A673 (cell line): ENCODE data around the gene METTL27. TPM values are rescaled to one million over a fixed set of nuclear protein-coding genes. Genes with fewer than 3 reads are reported as not detected.

Experiments used
- BruUV-seq: library from RNA; stranded (reverse); fragments of 400-500 nt; replicated peaks from 2 replicates; lab custom pipeline; 2021; lab: Mats Ljungman, UMichigan
- CTCF ChIA-PET: fragments of 300-600 bp; sonication (Branson Sonifier 250); formaldehyde crosslinking; loops from one replicate; lab custom pipeline; 2022; ENCODE audit warnings: antibody characterized with exemption; lab: Charles Lee
- POLR2A ChIA-PET: fragments of 300-600 bp; sonication (Branson Sonifier 250); formaldehyde crosslinking; loops from one replicate; lab custom pipeline; 2022; ENCODE audit warnings: antibody characterized with exemption; ENCODE audit not compliant: low non-redundant PET; lab: Charles Lee
- DNase-seq: peaks from one replicate; pipeline ENCODE4 v3.0.0-alpha.2; 2015; ENCODE audit warnings: low spot score
- H3K27ac ChIP-seq: fragments of 200-600 bp; sonication (generic); 2 replicates; pipeline ENCODE4 v1.5.1; 2016; ENCODE audit warnings: mixed run types, low read depth, mild to moderate bottlenecking, mixed read lengths, antibody characterized with exemption, low read length; ENCODE audit not compliant: poor library complexity, severe bottlenecking
- H3K27me3 ChIP-seq: fragments of 200-600 bp; sonication (generic); replicated peaks from 2 replicates; pipeline ENCODE4 v1.6.1; 2017; ENCODE audit warnings: mixed run types, low read depth, mild to moderate bottlenecking, mixed read lengths, antibody characterized with exemption, low read length; ENCODE audit not compliant: insufficient read depth, poor library complexity
- H3K36me3 ChIP-seq: fragments of 200-600 bp; sonication (generic); 2 replicates; pipeline ENCODE4 v1.6.1; 2016; ENCODE audit warnings: mixed run types, mild to moderate bottlenecking, mixed read lengths, antibody characterized with exemption, low read length; ENCODE audit not compliant: insufficient read depth, poor library complexity, severe bottlenecking
- H3K4me1 ChIP-seq: fragments of 200-600 bp; sonication (generic); 2 replicates; pipeline ENCODE4 v1.6.1; 2017; ENCODE audit warnings: mixed run types, mild to moderate bottlenecking, mixed read lengths, antibody characterized with exemption, low read length; ENCODE audit not compliant: insufficient read depth, poor library complexity, severe bottlenecking
- H3K4me3 ChIP-seq: fragments of 200-600 bp; sonication (generic); 2 replicates; pipeline ENCODE4 v1.5.1; 2016; ENCODE audit warnings: low read depth, mixed run types, mild to moderate bottlenecking, mixed read lengths, low read length; ENCODE audit not compliant: poor library complexity, severe bottlenecking
- H3K9me3 ChIP-seq: fragments of 200-600 bp; sonication (generic); 2 replicates; pipeline ENCODE4 v1.6.1; 2016; ENCODE audit warnings: mixed run types, low read depth, mild to moderate bottlenecking, mixed read lengths, antibody characterized with exemption, low read length; ENCODE audit not compliant: poor library complexity, severe bottlenecking
- CTCF ChIP-seq: fragments of 300-800, 200-600 bp; sonication (generic); conservative IDR thresholded peaks from 2 replicates; pipeline ENCODE4 v1.5.1; 2017; ENCODE audit warnings: low read depth, mild to moderate bottlenecking, antibody characterized with exemption, low read length, moderate library complexity, mixed read lengths
- EZH2 ChIP-seq: fragments of 200-600 bp; sonication (generic); IDR thresholded peaks from 2 replicates; pipeline ENCODE4 v1.6.1; 2017; ENCODE audit warnings: borderline replicate concordance, low read depth, mild to moderate bottlenecking, mixed read lengths, antibody characterized with exemption, low read length; ENCODE audit not compliant: poor library complexity, severe bottlenecking
- intact Hi-C: fragments of 100-400 bp; cut with micrococcal nuclease; formaldehyde crosslinking; loops from one replicate; pipeline ENCODE4 v1.10.0; 2022; ENCODE audit not compliant: unreplicated experiment
- total RNA-seq: library from RNA; stranded (reverse); gene quantifications from 2 replicates; pipeline ENCODE4 v1.2.3, GENCODE V29; 2021

The METTL27 gene
- total RNA-seq, 1 experiment from 2014 or later: not detected

- H3K27me3 ChIP-seq: no peaks in the 10 kb centered on the region
- no peaks in the 10 kb centered on the region for H3K4me1 ChIP-seq
- H3K36me3 ChIP-seq: no peaks in the 10 kb centered on the region
- intact Hi-C loops: loop anchor here (10.0 kb wide), 2 partner anchors 343 to 543 kb away; no protein-coding TSS in a partner anchor
- TF ChIP-seq CTCF (no peak), EZH2 (no peak)
- no peaks in the 10 kb centered on the region for H3K9me3 ChIP-seq
- ChIA-PET POLR2A (no interaction called here), CTCF (no interaction called here)
- H3K4me3 ChIP-seq: no peak overlapping the region
- no peak for DNase-seq
- no peak overlapping the region for H3K27ac ChIP-seq
- BruUV-seq: no TSS peak
These were observed 19.0 kb upstream of the METTL27 start for GRCh38 chr7:73861305-73861704.

- H3K4me1 ChIP-seq: no peaks in the 10 kb centered on the region
- ChIA-PET CTCF (no interaction called here), POLR2A (no interaction called here)
- no peak for DNase-seq
- no peaks in the 10 kb centered on the region for H3K36me3 ChIP-seq
- intact Hi-C loops: loop anchor here (10.0 kb wide), 2 partner anchors 344 to 544 kb away; no protein-coding TSS in a partner anchor
- H3K27me3 ChIP-seq: no peaks in the 10 kb centered on the region
- no peak for TF ChIP-seq EZH2
- no peak for TF ChIP-seq CTCF
- no peaks in the 10 kb centered on the region for H3K9me3 ChIP-seq
- no peak within 1 kb of the TSS for H3K27ac ChIP-seq
- H3K4me3 ChIP-seq: no peak within 1 kb of the TSS
- no TSS peak for BruUV-seq
These were observed 18.5 kb upstream of the METTL27 start, which contains the start of gene TMEM270 for GRCh38 chr7:73860859-73861258. TMEM270 (plus strand) TSS chr7:73861159; CDS start chr7:73861195, 36 bp downstream.

- intact Hi-C loops: loop anchor here (10.0 kb wide), 1 partner anchor 254 kb away; no protein-coding TSS in a partner anchor
- POLR2A ChIA-PET: no interaction called here
- CTCF ChIA-PET: interaction anchor here (1.5 kb wide), 1 partner anchor 168 kb away, joined by 17 read pairs; no protein-coding TSS in a partner anchor
- Histone ChIP-seq H3K36me3 (no peaks in the 10 kb centered on the region), H3K9me3 (no peaks in the 10 kb centered on the region), H3K27ac (no peak overlapping the region), H3K4me1 (no peaks in the 10 kb centered on the region), H3K27me3 (no peaks in the 10 kb centered on the region), H3K4me3 (no peak overlapping the region)
- TF ChIP-seq EZH2 (no peak), CTCF (no peak)
- no peak for DNase-seq
- BruUV-seq: no TSS peak
These were observed 16.5 kb upstream of the METTL27 start for GRCh38 chr7:73858807-73859206.
